Endothelial cell of umbilical vein (primary cell): ENCODE measurements around the gene PCDH9. TPM values are rescaled to one million over a fixed set of nuclear protein-coding genes. Genes with fewer than 3 reads are reported as not detected.

ENCODE experiments used
- BruUV-seq: library from RNA; stranded (reverse); fragments of 400-500 nt; replicated peaks from 2 replicates; lab custom pipeline; 2021; lab: Mats Ljungman, UMichigan
- CTCF ChIA-PET: fragments of 300-600, 350-600 bp; sonication (Branson Sonifier 250); formaldehyde crosslinking; loops from one replicate; lab custom pipeline; 2021; ENCODE audit warnings: antibody characterized with exemption, inconsistent platforms; lab: Charles Lee
- POLR2A ChIA-PET: fragments of 300-600, 350-600 bp; sonication (Branson Sonifier 250); formaldehyde crosslinking; loops from one replicate; lab custom pipeline; 2021; ENCODE audit warnings: antibody characterized with exemption, inconsistent platforms; lab: Charles Lee
- DNase-seq: peaks from one replicate; pipeline ENCODE4 v3.0.0-alpha.2; 2011; ENCODE audit warnings: low read depth, low spot score
- FAIRE-seq: peaks from 2 replicates; lab custom pipeline; 2011; peaks lifted over from hg19 to GRCh38; lab: Jason Lieb, UNC
- H2AFZ ChIP-seq: 2 replicates; pipeline ENCODE4 v1.6.0; 2012; ENCODE audit warnings: low read depth, low read length, control low read depth, inconsistent platforms
- H3K27ac ChIP-seq: 2 replicates; pipeline ENCODE4 v1.5.1; 2011; ENCODE audit warnings: low read depth, mild to moderate bottlenecking, control low read depth, low read length, moderate library complexity; ENCODE audit not compliant: insufficient read depth
- H3K27me3 ChIP-seq, 2 experiments: 2 replicates each; pipeline versions ENCODE4 v1.6.0 to v1.6.1; 2011; ENCODE audit warnings: low read length in 2 of 2, mixed read lengths in 1 of 2; ENCODE audit not compliant: control insufficient read depth in 2 of 2, insufficient read depth in 2 of 2
- H3K36me3 ChIP-seq, 2 experiments: 2 replicates in 1 of 2; 3 replicates in 1 of 2; pipeline ENCODE4 v1.5.1; 2011; ENCODE audit warnings: low read length in 2 of 2, mild to moderate bottlenecking in 1 of 2, moderate library complexity in 1 of 2; ENCODE audit not compliant: control insufficient read depth in 2 of 2, insufficient read depth in 2 of 2; ENCODE audit errors: extremely low read depth in 1 of 2
- H3K4me1 ChIP-seq: 3 replicates; pipeline ENCODE4 v1.5.1; 2011; ENCODE audit warnings: mild to moderate bottlenecking, low read length; ENCODE audit not compliant: control insufficient read depth, insufficient read depth; ENCODE audit errors: extremely low read depth
- H3K4me2 ChIP-seq: 2 replicates; pipeline ENCODE4 v1.6.1; 2011; ENCODE audit warnings: low read length, control low read depth, mixed read lengths; ENCODE audit not compliant: insufficient read depth
- H3K4me3 ChIP-seq, 3 experiments: fragments of 200-600 bp in 1 of 3; sonication (generic), shearing (Covaris generic) in 1 of 3; replicated peaks in 1 of 3; 2 replicates each; pipeline ENCODE4 v1.5.1; 2011 to 2016; ENCODE audit warnings: control low read depth in 3 of 3, low read length in 3 of 3, mild to moderate bottlenecking in 2 of 3, inconsistent platforms in 1 of 3, low read depth in 1 of 3, moderate library complexity in 1 of 3; ENCODE audit not compliant: insufficient read depth in 1 of 3
- H3K79me2 ChIP-seq: 2 replicates; pipeline ENCODE4 v1.6.0; 2012; ENCODE audit warnings: low read length, inconsistent platforms; ENCODE audit not compliant: control insufficient read depth, insufficient read depth
- H3K9ac ChIP-seq: replicated peaks from 2 replicates; pipeline ENCODE3; 2011; ENCODE audit warnings: low read length, control low read depth; ENCODE audit not compliant: insufficient read depth; ENCODE audit errors: extremely low read depth
- H3K9me1 ChIP-seq: replicated peaks from 3 replicates; pipeline ENCODE4 v1.6.0; 2011; ENCODE audit warnings: mild to moderate bottlenecking, low read length; ENCODE audit not compliant: control insufficient read depth, insufficient read depth; ENCODE audit errors: extremely low read depth
- H3K9me3 ChIP-seq: replicated peaks from 2 replicates; pipeline ENCODE4 v1.5.1; 2012; ENCODE audit warnings: low read length, inconsistent platforms; ENCODE audit not compliant: control insufficient read depth, insufficient read depth
- H4K20me1 ChIP-seq: replicated peaks from 2 replicates; pipeline ENCODE3; 2011; ENCODE audit warnings: mild to moderate bottlenecking, low read length; ENCODE audit not compliant: control insufficient read depth, insufficient read depth; ENCODE audit errors: extremely low read depth
- EZH2 ChIP-seq: IDR thresholded peaks from 2 replicates; pipeline ENCODE4 v1.6.1; 2012; ENCODE audit warnings: borderline replicate concordance, low read depth, mild to moderate bottlenecking, moderate library complexity, low read length, inconsistent platforms; ENCODE audit not compliant: severe bottlenecking
- FOS ChIP-seq: IDR thresholded peaks from 2 replicates; pipeline ENCODE4 v1.6.1; 2011; ENCODE audit warnings: mild to moderate bottlenecking, low read length, moderate library complexity, borderline replicate concordance; ENCODE audit not compliant: insufficient read depth
- GATA2 ChIP-seq: IDR thresholded peaks from 2 replicates; pipeline ENCODE4 v1.7.0; 2011; ENCODE audit warnings: low read depth, mild to moderate bottlenecking, moderate library complexity, mixed read lengths, low read length; ENCODE audit not compliant: insufficient read length, insufficient read depth
- JUN ChIP-seq: IDR thresholded peaks from 2 replicates; pipeline ENCODE4 v1.6.1; 2011; ENCODE audit warnings: borderline replicate concordance, low read depth; ENCODE audit not compliant: insufficient read length, insufficient read depth
- MAX ChIP-seq: IDR thresholded peaks from 2 replicates; pipeline ENCODE4 v1.6.1; 2011; ENCODE audit not compliant: insufficient read depth, insufficient read length
- MYC ChIP-seq: IDR thresholded peaks from one replicate; pipeline ENCODE4 v1.6.1; 2011; ENCODE audit warnings: mild to moderate bottlenecking, low read depth, low read length
- POLR2A ChIP-seq: IDR thresholded peaks from 2 replicates; pipeline ENCODE4 v1.6.1; 2012; ENCODE audit warnings: low read depth, mild to moderate bottlenecking, control low read depth, low read length
- POLR2AphosphoS5 ChIP-seq: IDR thresholded peaks from 2 replicates; pipeline ENCODE4 v1.6.1; 2012; ENCODE audit warnings: low read depth, mild to moderate bottlenecking, control low read depth, low read length, moderate library complexity; ENCODE audit not compliant: insufficient read depth
- dilution Hi-C: fragments of 300-500 bp; cut with MboI; formaldehyde crosslinking; loops from one replicate; pipeline ENCODE4 v1.15.0; 2019; ENCODE audit warnings: low sequenced_read_pairs; ENCODE audit not compliant: extremely low pct_ligation_motif_present
- intact Hi-C: fragments of 100-400 bp; cut with micrococcal nuclease; formaldehyde crosslinking; loops from one replicate; pipeline ENCODE4 v1.10.0; 2022
- polyA plus RNA-seq, 4 experiments: library from polyadenylated mRNA; depleted of rRNA in 3 of 4; stranded (reverse) in 3 of 4; unstranded in 1 of 4; fragments of >200 nt; gene quantifications; 2 replicates each; pipeline versions ENCODE4 v1.2.1 to v1.2.3, GENCODE V29; 2011 to 2012; ENCODE audit warnings: missing spikeins in 1 of 4
- total RNA-seq: library from RNA; stranded (reverse); gene quantifications from 2 replicates; pipeline ENCODE4 v1.2.3, GENCODE V29; 2021
- TF ChIP-seq, protein P1 (sequence below), 2 donors: IDR thresholded peaks; 1 replicate in 1 of 2; 2 replicates in 1 of 2; pipeline ENCODE4 v1.5.1; 2011; ENCODE audit warnings: low read length in 2 of 2, mild to moderate bottlenecking in 2 of 2, moderate library complexity in 2 of 2, control low read depth in 1 of 2, inconsistent platforms in 1 of 2, low read depth in 1 of 2; ENCODE audit not compliant: insufficient read depth in 1 of 2; ENCODE audit errors: extremely low read depth in 1 of 2

The PCDH9 gene
- total and polyA plus RNA-seq, 2 donors (not counting 3 experiments of a cell fraction or from before 2014, with no cell fraction given), result 1.1 to 5.2 TPM

DNA sequence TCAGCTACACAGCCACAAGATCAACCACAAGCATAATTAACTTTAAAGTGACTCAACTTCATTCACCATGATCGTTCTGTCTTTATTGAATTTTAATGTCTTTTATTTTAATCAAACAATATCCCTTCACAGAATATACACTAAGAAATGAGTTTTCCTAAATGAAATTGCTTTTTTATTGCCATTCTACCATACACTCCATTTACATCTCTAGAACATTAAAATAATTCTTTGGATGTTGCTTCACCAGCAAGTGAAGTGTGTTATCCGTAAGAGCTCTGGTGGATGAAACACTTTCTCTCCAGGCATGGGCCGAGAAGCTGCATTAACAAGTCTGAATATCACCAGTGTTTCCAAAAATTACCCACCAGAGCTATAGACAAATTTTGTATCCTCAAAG, 789.2 kb downstream of the PCDH9 start:
- FAIRE-seq (no peak), DNase-seq (no peak)
- intact Hi-C loops, result no loop called here
- Histone ChIP-seq H3K4me1 (no peaks in the 10 kb centered on the region), H3K36me3 (no peaks in the 10 kb centered on the region), H2AFZ (no peak overlapping the region), H3K4me2 (no peak overlapping the region), H3K9me1 (no peaks in the 10 kb centered on the region), H3K79me2 (no peaks in the 10 kb centered on the region), H3K4me3 (no peak overlapping the region), H3K27ac (no peak overlapping the region), H3K27me3 (no peaks in the 10 kb centered on the region), H3K9me3 (no peaks in the 10 kb centered on the region), H3K9ac (no peak overlapping the region), H4K20me1 (no peaks in the 10 kb centered on the region)
- POLR2A ChIA-PET, result no interaction called here
- BruUV-seq, result no TSS peak
- TF ChIP-seq, protein P1, sequence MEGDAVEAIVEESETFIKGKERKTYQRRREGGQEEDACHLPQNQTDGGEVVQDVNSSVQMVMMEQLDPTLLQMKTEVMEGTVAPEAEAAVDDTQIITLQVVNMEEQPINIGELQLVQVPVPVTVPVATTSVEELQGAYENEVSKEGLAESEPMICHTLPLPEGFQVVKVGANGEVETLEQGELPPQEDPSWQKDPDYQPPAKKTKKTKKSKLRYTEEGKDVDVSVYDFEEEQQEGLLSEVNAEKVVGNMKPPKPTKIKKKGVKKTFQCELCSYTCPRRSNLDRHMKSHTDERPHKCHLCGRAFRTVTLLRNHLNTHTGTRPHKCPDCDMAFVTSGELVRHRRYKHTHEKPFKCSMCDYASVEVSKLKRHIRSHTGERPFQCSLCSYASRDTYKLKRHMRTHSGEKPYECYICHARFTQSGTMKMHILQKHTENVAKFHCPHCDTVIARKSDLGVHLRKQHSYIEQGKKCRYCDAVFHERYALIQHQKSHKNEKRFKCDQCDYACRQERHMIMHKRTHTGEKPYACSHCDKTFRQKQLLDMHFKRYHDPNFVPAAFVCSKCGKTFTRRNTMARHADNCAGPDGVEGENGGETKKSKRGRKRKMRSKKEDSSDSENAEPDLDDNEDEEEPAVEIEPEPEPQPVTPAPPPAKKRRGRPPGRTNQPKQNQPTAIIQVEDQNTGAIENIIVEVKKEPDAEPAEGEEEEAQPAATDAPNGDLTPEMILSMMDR (IDR thresholded peaks at IDR 0.05; ENCODE audit: extremely low read depth in 1 of 2, insufficient read depth in 1 of 2, low read depth in 1 of 2, low read length in 2 of 2), result no peak
- no peak for TF ChIP-seq POLR2AphosphoS5
- no peak for TF ChIP-seq GATA2
- TF ChIP-seq JUN, result no peak
- no peak for TF ChIP-seq POLR2A
- no peak for TF ChIP-seq FOS
- TF ChIP-seq MYC, result no peak
- no peak for TF ChIP-seq EZH2
- TF ChIP-seq MAX, result no peak
- dilution Hi-C loops, result no loop called here
- CTCF ChIA-PET, result interaction anchor here (0.8 kb wide), 1 partner anchor 30 kb away, joined by 3 read pairs; no protein-coding TSS in a partner anchor
